Stimulated activated CD8-positive, alpha-beta memory T cell treated with anti-CD3 and anti-CD28 coated beads, Interleukin-15, amount 100 ng/mL, for 48 hours (primary cell): ENCODE data around the gene FAM124B.
"Not testable (repeated sequence)": the region's sequence is repeated elsewhere in the genome, so short reads cannot be mapped to it uniquely, and the experiment has no call there.

Experiments used
- DNase-seq, 2 donors: peaks; one replicate each; pipeline ENCODE4 v3.0.0-alpha.2; 2020; ENCODE audit warnings: low read depth in 2 of 2

FAM124B gene

DNA sequence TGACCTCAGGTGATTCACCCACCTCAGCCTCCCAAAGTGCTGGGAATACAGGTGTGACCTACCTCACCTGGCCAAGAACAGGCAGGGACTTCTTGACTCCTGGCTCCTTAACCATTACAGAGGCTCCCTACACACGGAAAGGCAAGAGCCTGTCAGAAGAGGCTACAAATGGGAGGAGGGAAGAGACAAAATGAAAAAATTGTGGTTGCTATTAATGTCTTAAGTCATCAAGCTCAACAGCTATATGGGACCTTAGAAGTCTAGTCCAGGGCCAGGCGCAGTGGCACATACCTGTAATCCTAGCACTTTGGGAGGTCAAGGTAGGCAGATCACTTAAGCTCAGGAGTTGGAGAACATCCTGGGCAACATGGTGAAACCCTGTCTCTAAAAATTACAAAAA lies 11.5 kb upstream of the FAM124B start:
- DNase-seq = no peak

DNA sequence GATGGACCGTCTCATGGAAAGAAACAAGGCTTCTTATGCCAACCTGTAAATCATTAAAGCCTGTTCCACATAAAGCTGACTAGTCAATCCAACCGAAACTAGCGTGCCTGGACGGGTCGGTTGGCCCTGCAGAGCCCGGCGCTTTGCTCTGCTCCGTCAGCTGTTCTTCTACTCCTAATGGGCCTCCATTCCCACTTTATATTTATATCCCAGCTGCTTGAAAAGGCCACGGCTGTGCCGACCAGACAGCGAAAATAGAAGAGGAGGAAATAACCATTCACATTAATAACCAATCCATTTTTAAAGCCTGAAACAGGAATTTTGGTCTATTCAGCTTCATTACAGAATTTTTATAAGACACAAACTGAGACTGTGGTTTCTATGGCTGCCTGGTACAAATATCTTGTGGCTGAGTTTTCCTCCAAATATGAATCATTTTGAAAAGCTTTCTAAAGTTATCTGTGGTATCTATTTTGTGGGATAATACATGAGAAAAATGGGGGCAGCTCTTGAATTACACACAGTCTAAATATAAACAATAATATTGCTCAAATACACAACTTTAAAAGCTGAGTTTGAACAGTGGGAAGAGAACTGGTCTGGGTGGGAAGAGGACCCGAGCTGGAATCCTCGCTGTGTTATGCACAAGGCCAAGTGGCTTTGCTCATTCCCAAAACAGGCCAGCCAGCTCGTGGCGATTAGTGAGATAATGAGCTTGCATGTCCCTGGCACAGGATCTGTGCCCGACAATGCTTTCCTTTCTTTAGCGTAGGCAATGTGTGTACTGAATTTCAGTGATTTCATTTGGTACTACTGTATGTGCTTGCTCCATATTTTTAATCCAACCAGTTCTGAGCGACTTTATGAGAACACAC lies 10.5 kb upstream of the FAM124B start:
- DNase-seq = no peak

- DNase-seq = no peak
Measured at GRCh38 chr2:224410946-224411561, 9.1 kb upstream of the FAM124B start.

- no peak for DNase-seq
Measured at GRCh38 chr2:224408676-224409075, 6.8 kb upstream of the FAM124B start.

GRCh38 chr2:224407241-224407701 lies 5.4 kb upstream of the FAM124B start:
- no peak for DNase-seq

- DNase-seq = no peak
Measured at GRCh38 chr2:224405841-224406370, 4.0 kb upstream of the FAM124B start.

GRCh38 chr2:224405412-224405811 lies 3.5 kb upstream of the FAM124B start:
- no peak for DNase-seq

GRCh38 chr2:224404796-224405195 lies 2.9 kb upstream of the FAM124B start:
- no peak for DNase-seq

DNA sequence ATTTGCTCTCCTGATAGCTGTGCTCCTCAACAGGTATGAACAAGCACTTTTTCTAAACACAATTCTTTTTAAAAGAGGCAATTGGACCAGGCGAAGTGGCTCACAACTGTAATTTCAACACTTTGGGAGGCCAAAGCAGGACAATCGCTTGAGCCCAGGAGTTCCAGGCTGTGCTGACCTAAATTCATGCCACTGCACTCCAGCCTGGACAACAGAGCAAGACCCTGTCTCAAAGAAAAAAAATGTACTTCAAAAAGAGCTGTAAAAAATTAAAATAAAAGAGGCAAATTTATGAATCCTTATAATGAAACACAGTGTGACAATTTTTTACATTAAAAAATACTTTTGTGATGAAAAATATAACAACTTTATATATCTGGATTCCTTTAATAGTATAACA lies 1.8 kb upstream of the FAM124B start:
- no peak for DNase-seq

GRCh38 chr2:224400886-224401632 lies 848 bp downstream of the FAM124B start:
- DNase-seq = no peak

- DNase-seq = no peak
Measured at GRCh38 chr2:224400174-224400810, 1.6 kb downstream of the FAM124B start.

- DNase-seq = no peak
Measured at GRCh38 chr2:224398289-224398688, 3.6 kb downstream of the FAM124B start.

GRCh38 chr2:224397100-224397499 lies 4.8 kb downstream of the FAM124B start:
- DNase-seq = not testable (repeated sequence)

DNA sequence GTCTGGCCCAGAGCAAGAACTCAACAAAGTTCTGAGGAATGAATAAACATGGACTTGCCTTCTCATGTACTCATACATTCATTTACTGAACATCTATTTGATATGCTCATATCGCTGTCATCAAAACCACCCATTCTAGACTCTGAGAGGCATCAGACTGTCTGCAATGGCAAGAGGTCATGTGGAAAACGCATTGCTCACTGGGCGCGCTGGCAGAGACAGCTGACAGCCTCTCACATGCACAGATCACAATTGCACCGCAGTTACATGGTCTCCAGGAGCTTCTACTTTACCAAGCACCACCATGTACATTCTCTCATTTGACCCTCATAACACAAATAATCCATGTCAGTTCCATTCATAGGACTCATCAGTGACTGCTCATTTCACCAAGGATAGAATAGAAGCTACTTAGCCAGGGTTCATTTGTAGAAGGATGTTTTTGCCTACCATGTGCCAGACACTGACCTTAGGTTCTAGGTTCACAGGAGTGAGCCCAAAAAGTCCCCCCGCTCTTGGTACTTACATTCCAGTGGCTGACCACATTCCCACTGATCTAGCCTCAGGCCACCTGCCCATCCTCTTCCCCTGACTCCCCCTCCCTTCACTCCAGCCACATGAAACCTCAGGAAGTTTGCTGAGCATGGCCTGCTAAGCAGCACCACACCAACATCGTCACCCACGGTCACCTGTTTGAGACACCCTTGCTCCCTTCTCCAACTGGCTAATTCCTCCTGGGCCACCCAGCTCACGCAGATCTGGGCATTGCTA lies 6.1 kb downstream of the FAM124B start:
- no peak for DNase-seq

GRCh38 chr2:224393157-224393872 lies 8.6 kb downstream of the FAM124B start:
- DNase-seq = no peak

- no peak for DNase-seq
Measured at GRCh38 chr2:224392545-224392944, 9.4 kb downstream of the FAM124B start.

DNA sequence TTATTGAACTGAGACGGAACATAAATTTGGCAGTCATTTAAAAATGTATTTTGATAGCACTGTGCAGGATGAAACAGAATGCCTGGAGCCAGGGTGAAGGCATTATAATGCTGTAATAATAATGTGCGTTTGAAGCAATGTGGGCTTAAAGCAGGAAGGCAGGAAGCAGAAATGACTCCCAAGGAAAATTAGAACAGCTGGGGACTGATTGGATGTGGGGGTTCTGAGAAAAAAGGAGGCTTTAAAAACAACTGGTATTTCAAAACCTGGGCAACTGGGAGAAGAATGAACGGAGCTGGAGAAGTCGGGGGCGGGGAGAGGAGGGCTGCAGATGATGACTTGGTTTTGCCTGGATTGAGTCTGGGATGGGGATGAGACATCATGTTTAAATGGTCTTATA lies 12.6 kb downstream of the FAM124B start:
- no peak for DNase-seq

- DNase-seq = no peak
Measured at GRCh38 chr2:224386876-224387275, 15.0 kb downstream of the FAM124B start.

DNA sequence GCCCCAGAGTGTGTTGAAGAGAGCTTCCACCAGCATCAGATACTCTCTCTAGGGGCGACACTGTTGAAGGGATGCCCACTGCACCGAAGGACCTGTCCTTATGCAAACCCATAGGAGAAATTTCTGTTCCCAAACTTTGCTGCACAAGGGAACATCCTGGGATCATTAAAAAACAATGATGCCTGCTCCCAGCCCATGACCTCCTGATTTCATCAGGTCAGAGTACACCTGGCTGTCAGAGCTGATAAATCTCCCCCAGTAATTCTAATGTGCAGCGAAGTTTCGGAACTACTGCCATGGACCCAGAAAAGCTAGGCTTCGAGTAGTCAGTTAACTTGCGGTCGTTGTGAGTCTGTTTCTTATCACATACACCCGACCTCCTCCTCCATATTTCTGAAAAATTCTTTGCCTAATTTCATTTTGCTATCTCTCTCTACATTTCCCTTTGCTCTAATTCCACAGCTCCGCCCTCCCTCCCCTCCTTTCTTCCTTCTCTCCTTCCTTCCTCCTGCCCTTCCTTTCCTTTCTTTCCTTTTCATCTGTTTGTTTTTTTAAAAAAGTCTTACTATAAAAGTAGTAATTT lies 18.8 kb downstream of the FAM124B start:
- DNase-seq = no peak

GRCh38 chr2:224382280-224382647 lies 19.6 kb downstream of the FAM124B start:
- not testable (repeated sequence) for DNase-seq
